ENCODE results near the gene KLF7. TPM values are rescaled to one million over a fixed set of nuclear protein-coding genes. Genes with fewer than 3 reads are reported as not detected.

KLF7 gene
- total and polyA plus RNA-seq, 9 of the 15 experiments (the other 6 are each of a cell fraction or from before 2014, with no cell fraction given) = 0.04 to 0.54 (median 0.07) TPM

DNA sequence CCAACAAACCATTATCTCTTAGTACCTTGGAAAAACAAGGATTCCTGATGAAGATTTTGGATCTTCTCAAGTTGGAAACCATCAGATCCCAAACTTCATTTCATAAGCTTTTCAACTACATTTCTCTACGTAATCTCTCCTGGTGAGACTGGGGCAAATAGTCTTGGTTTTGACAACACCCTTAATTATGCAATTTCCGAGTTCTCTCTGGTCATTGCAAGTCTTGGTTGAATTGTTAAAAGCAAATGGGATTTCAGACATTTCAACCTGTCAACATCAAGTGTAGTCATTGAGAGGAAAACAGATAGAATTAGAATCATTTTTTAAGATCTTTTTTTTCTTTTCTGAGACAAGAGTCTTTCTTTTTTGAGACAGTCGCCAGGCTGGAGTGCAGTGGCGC lies 26.2 kb downstream of the KLF7 start (continued):
- TF ChIP-seq, protein P1, sequence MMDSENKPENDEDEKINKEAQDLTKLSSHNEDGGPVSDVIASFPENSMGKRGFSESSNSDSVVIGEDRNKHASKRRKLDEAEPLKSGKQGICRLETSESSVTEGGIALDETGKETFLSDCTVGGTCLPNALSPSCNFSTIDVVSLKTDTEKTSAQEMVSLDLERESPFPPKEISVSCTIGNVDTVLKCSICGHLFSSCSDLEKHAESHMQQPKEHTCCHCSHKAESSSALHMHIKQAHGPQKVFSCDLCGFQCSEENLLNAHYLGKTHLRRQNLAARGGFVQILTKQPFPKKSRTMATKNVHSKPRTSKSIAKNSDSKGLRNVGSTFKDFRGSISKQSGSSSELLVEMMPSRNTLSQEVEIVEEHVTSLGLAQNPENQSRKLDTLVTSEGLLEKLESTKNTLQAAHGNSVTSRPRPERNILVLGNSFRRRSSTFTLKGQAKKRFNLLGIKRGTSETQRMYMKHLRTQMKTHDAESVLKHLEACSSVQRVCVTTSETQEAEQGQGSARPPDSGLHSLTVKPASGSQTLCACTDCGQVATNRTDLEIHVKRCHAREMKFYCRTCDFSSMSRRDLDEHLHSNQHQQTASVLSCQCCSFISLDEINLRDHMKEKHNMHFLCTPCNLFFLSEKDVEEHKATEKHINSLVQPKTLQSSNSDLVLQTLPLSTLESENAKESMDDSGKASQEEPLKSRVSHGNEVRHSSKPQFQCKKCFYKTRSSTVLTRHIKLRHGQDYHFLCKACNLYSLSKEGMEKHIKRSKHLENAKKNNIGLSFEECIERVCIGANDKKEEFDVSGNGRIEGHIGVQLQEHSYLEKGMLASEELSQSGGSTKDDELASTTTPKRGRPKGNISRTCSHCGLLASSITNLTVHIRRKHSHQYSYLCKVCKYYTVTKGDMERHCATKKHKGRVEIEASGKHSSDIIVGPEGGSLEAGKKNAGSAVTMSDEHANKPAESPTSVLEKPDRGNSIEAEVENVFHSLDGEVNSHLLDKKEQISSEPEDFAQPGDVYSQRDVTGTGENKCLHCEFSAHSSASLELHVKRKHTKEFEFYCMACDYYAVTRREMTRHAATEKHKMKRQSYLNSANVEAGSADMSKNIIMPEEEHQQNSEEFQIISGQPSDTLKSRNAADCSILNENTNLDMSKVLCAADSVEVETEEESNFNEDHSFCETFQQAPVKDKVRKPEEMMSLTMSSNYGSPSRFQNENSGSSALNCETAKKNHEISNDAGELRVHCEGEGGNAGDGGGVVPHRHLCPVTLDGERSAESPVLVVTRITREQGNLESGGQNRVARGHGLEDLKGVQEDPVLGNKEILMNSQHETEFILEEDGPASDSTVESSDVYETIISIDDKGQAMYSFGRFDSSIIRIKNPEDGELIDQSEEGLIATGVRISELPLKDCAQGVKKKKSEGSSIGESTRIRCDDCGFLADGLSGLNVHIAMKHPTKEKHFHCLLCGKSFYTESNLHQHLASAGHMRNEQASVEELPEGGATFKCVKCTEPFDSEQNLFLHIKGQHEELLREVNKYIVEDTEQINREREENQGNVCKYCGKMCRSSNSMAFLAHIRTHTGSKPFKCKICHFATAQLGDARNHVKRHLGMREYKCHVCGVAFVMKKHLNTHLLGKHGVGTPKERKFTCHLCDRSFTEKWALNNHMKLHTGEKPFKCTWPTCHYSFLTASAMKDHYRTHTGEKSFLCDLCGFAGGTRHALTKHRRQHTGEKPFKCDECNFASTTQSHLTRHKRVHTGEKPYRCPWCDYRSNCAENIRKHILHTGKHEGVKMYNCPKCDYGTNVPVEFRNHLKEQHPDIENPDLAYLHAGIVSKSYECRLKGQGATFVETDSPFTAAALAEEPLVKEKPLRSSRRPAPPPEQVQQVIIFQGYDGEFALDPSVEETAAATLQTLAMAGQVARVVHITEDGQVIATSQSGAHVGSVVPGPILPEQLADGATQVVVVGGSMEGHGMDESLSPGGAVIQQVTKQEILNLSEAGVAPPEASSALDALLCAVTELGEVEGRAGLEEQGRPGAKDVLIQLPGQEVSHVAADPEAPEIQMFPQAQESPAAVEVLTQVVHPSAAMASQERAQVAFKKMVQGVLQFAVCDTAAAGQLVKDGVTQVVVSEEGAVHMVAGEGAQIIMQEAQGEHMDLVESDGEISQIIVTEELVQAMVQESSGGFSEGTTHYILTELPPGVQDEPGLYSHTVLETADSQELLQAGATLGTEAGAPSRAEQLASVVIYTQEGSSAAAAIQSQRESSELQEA (IDR thresholded peaks at IDR 0.05; ENCODE audit: low read depth) = no peak
- TF ChIP-seq PHF20 (IDR thresholded peaks at IDR 0.05; ENCODE audit: partially characterized antibody) = no peak
